ENCODE measurements around the gene PTPRN2.

Gene PTPRN2

GRCh38 chr7:158555034-158555520, 32.5 kb downstream of the PTPRN2 start:
- H3K27ac ChIP-seq (ENCODE audit: low read depth, low read length) = no peak overlapping the region
- H3K27me3 ChIP-seq (ENCODE audit: control insufficient read depth, insufficient read depth, low read length) = no peaks in the 10 kb centered on the region
- no peaks in the 10 kb centered on the region for H3K4me1 ChIP-seq (ENCODE audit: control insufficient read depth, insufficient read depth, low read length)
- H3K4me3 ChIP-seq (ENCODE audit: low read length) = no peak overlapping the region
- no peaks in the 10 kb centered on the region for H3K36me3 ChIP-seq (ENCODE audit: control insufficient read depth, insufficient read depth, low read length)
- H3K9ac ChIP-seq (ENCODE audit: low read length) = no peak overlapping the region

- Histone ChIP-seq H3K27ac (ENCODE audit: low read depth, low read length) (no peak overlapping the region), H3K9ac (ENCODE audit: low read length) (no peak overlapping the region), H3K4me3 (ENCODE audit: low read length) (no peak overlapping the region), H3K4me1 (ENCODE audit: control insufficient read depth, insufficient read depth, low read length) (no peaks in the 10 kb centered on the region), H3K36me3 (ENCODE audit: control insufficient read depth, insufficient read depth, low read length) (no peaks in the 10 kb centered on the region), H3K27me3 (ENCODE audit: control insufficient read depth, insufficient read depth, low read length) (peaks cover 4% of the 10 kb centered on the region)
Measured at GRCh38 chr7:158550886-158551452, 36.7 kb downstream of the PTPRN2 start.

GRCh38 chr7:158550394-158550700, 37.3 kb downstream of the PTPRN2 start:
- Histone ChIP-seq H3K4me3 (ENCODE audit: low read length) (no peak overlapping the region), H3K9ac (ENCODE audit: low read length) (no peak overlapping the region), H3K27ac (ENCODE audit: low read depth, low read length) (no peak overlapping the region), H3K27me3 (ENCODE audit: control insufficient read depth, insufficient read depth, low read length) (peaks cover 4% of the 10 kb centered on the region), H3K4me1 (ENCODE audit: control insufficient read depth, insufficient read depth, low read length) (no peaks in the 10 kb centered on the region), H3K36me3 (ENCODE audit: control insufficient read depth, insufficient read depth, low read length) (no peaks in the 10 kb centered on the region)

- Histone ChIP-seq H3K27me3 (ENCODE audit: control insufficient read depth, insufficient read depth, low read length) (peaks cover 4% of the 10 kb centered on the region), H3K27ac (ENCODE audit: low read depth, low read length) (no peak overlapping the region), H3K4me1 (ENCODE audit: control insufficient read depth, insufficient read depth, low read length) (no peaks in the 10 kb centered on the region), H3K36me3 (ENCODE audit: control insufficient read depth, insufficient read depth, low read length) (no peaks in the 10 kb centered on the region), H3K4me3 (ENCODE audit: low read length) (peak overlapping the region; percentile 13), H3K9ac (ENCODE audit: low read length) (no peak overlapping the region)
Measured at GRCh38 chr7:158549616-158550393, 37.8 kb downstream of the PTPRN2 start.

GRCh38 chr7:158549176-158549615, 38.4 kb downstream of the PTPRN2 start:
- Histone ChIP-seq H3K27ac (ENCODE audit: low read depth, low read length) (no peak overlapping the region), H3K36me3 (ENCODE audit: control insufficient read depth, insufficient read depth, low read length) (no peaks in the 10 kb centered on the region), H3K4me3 (ENCODE audit: low read length) (peak overlapping the region; percentile 13), H3K27me3 (ENCODE audit: control insufficient read depth, insufficient read depth, low read length) (peaks cover 4% of the 10 kb centered on the region), H3K4me1 (ENCODE audit: control insufficient read depth, insufficient read depth, low read length) (no peaks in the 10 kb centered on the region), H3K9ac (ENCODE audit: low read length) (no peak overlapping the region)

GRCh38 chr7:158548726-158549125, 38.9 kb downstream of the PTPRN2 start:
- Histone ChIP-seq H3K4me1 (ENCODE audit: control insufficient read depth, insufficient read depth, low read length) (no peaks in the 10 kb centered on the region), H3K4me3 (ENCODE audit: low read length) (no peak overlapping the region), H3K36me3 (ENCODE audit: control insufficient read depth, insufficient read depth, low read length) (no peaks in the 10 kb centered on the region), H3K27me3 (ENCODE audit: control insufficient read depth, insufficient read depth, low read length) (peaks cover 4% of the 10 kb centered on the region), H3K27ac (ENCODE audit: low read depth, low read length) (no peak overlapping the region), H3K9ac (ENCODE audit: low read length) (no peak overlapping the region)

- Histone ChIP-seq H3K27me3 (ENCODE audit: control insufficient read depth, insufficient read depth, low read length) (peaks cover 4% of the 10 kb centered on the region), H3K4me3 (ENCODE audit: low read length) (no peak overlapping the region), H3K4me1 (ENCODE audit: control insufficient read depth, insufficient read depth, low read length) (no peaks in the 10 kb centered on the region), H3K27ac (ENCODE audit: low read depth, low read length) (no peak overlapping the region), H3K9ac (ENCODE audit: low read length) (no peak overlapping the region), H3K36me3 (ENCODE audit: control insufficient read depth, insufficient read depth, low read length) (no peaks in the 10 kb centered on the region)
Measured at GRCh38 chr7:158547817-158548216, 39.8 kb downstream of the PTPRN2 start.

- H3K36me3 ChIP-seq (ENCODE audit: control insufficient read depth, insufficient read depth, low read length) = no peaks in the 10 kb centered on the region
- H3K4me1 ChIP-seq (ENCODE audit: control insufficient read depth, insufficient read depth, low read length) = no peaks in the 10 kb centered on the region
- no peak overlapping the region for H3K4me3 ChIP-seq (ENCODE audit: low read length)
- H3K27ac ChIP-seq (ENCODE audit: low read depth, low read length) = no peak overlapping the region
- H3K27me3 ChIP-seq (ENCODE audit: control insufficient read depth, insufficient read depth, low read length) = peaks cover 4% of the 10 kb centered on the region
- H3K9ac ChIP-seq (ENCODE audit: low read length) = no peak overlapping the region
Measured at GRCh38 chr7:158546626-158547025, 41.0 kb downstream of the PTPRN2 start.

GRCh38 chr7:158546214-158546613, 41.4 kb downstream of the PTPRN2 start:
- H3K27me3 ChIP-seq (ENCODE audit: control insufficient read depth, insufficient read depth, low read length) = peaks cover 4% of the 10 kb centered on the region

GRCh38 chr7:158544708-158545107, 42.9 kb downstream of the PTPRN2 start:
- no peaks in the 10 kb centered on the region for H3K36me3 ChIP-seq (ENCODE audit: control insufficient read depth, insufficient read depth, low read length)
- no peaks in the 10 kb centered on the region for H3K4me1 ChIP-seq (ENCODE audit: control insufficient read depth, insufficient read depth, low read length)
- H3K9ac ChIP-seq (ENCODE audit: low read length) = no peak overlapping the region
- no peak overlapping the region for H3K27ac ChIP-seq (ENCODE audit: low read depth, low read length)
- peaks cover 4% of the 10 kb centered on the region for H3K27me3 ChIP-seq (ENCODE audit: control insufficient read depth, insufficient read depth, low read length)
- no peak overlapping the region for H3K4me3 ChIP-seq (ENCODE audit: low read length)

More at GRCh38 chr7:158546214-158546613, 41.4 kb downstream of the PTPRN2 start:
- Histone ChIP-seq H3K4me3 (ENCODE audit: low read length) (no peak overlapping the region), H3K4me1 (ENCODE audit: control insufficient read depth, insufficient read depth, low read length) (no peaks in the 10 kb centered on the region), H3K9ac (ENCODE audit: low read length) (no peak overlapping the region), H3K27ac (ENCODE audit: low read depth, low read length) (no peak overlapping the region), H3K36me3 (ENCODE audit: control insufficient read depth, insufficient read depth, low read length) (no peaks in the 10 kb centered on the region)

- Histone ChIP-seq H3K9ac (ENCODE audit: low read length) (no peak overlapping the region), H3K4me1 (ENCODE audit: control insufficient read depth, insufficient read depth, low read length) (no peaks in the 10 kb centered on the region), H3K27ac (ENCODE audit: low read depth, low read length) (no peak overlapping the region), H3K36me3 (ENCODE audit: control insufficient read depth, insufficient read depth, low read length) (no peaks in the 10 kb centered on the region), H3K27me3 (ENCODE audit: control insufficient read depth, insufficient read depth, low read length) (peaks cover 4% of the 10 kb centered on the region), H3K4me3 (ENCODE audit: low read length) (no peak overlapping the region)
Measured at GRCh38 chr7:158543840-158544239, 43.8 kb downstream of the PTPRN2 start.

GRCh38 chr7:158542651-158543566, 44.7 kb downstream of the PTPRN2 start:
- H3K36me3 ChIP-seq (ENCODE audit: control insufficient read depth, insufficient read depth, low read length) = no peaks in the 10 kb centered on the region
- no peak overlapping the region for H3K27ac ChIP-seq (ENCODE audit: low read depth, low read length)
- H3K9ac ChIP-seq (ENCODE audit: low read length) = no peak overlapping the region
- H3K4me1 ChIP-seq (ENCODE audit: control insufficient read depth, insufficient read depth, low read length) = no peaks in the 10 kb centered on the region
- H3K27me3 ChIP-seq (ENCODE audit: control insufficient read depth, insufficient read depth, low read length) = peaks cover 2% of the 10 kb centered on the region
- H3K4me3 ChIP-seq (ENCODE audit: low read length) = no peak overlapping the region
